Stimulated activated CD4-positive, alpha-beta T cell treated with anti-CD3 and anti-CD28 coated beads, TNF-alpha, amount 100 ng/mL, for 1 hour (primary cell): ENCODE data around the gene DSP.

Experiments
- DNase-seq, 3 donors: peaks; one replicate each; pipeline ENCODE4 v3.0.0-alpha.2; 2020; ENCODE audit warnings: low read depth in 3 of 3, low spot score in 1 of 3

The DSP gene

GRCh38 chr6:7541175-7542064 is at the start of gene DSP:
Gene DSP (plus strand): TSS chr6:7541671. CDS start chr6:7541916, 245 bp downstream.
- no peak for DNase-seq

GRCh38 chr6:7493866-7494265 is 47.6 kb upstream of the DSP start:
- DNase-seq, result no peak

GRCh38 chr6:7494638-7495037 is 46.8 kb upstream of the DSP start:
- no peak for DNase-seq

- DNase-seq, result no peak
Measured at GRCh38 chr6:7496266-7496875, 45.1 kb upstream of the DSP start.

- DNase-seq, result no peak
Measured at GRCh38 chr6:7500752-7501282, 40.7 kb upstream of the DSP start.

- no peak for DNase-seq
Measured at GRCh38 chr6:7502743-7503142, 38.7 kb upstream of the DSP start.

- DNase-seq, result no peak
Measured at GRCh38 chr6:7504041-7504440, 37.4 kb upstream of the DSP start.

GRCh38 chr6:7505189-7505699 is 36.2 kb upstream of the DSP start:
- no peak for DNase-seq

- no peak for DNase-seq
Measured at GRCh38 chr6:7507600-7507999, 33.9 kb upstream of the DSP start.

- DNase-seq, result no peak
Measured at GRCh38 chr6:7512320-7512719, 29.2 kb upstream of the DSP start.

- no peak for DNase-seq
Measured at GRCh38 chr6:7513529-7513928, 27.9 kb upstream of the DSP start.

GRCh38 chr6:7515363-7515762 is 26.1 kb upstream of the DSP start:
- DNase-seq, result no peak

- DNase-seq, result no peak
Measured at GRCh38 chr6:7518877-7519276, 22.6 kb upstream of the DSP start.

- no peak for DNase-seq
Measured at GRCh38 chr6:7522873-7523272, 18.6 kb upstream of the DSP start.

- no peak for DNase-seq
Measured at GRCh38 chr6:7523922-7524321, 17.5 kb upstream of the DSP start.

- no peak for DNase-seq
Measured at GRCh38 chr6:7526755-7527154, 14.7 kb upstream of the DSP start.

GRCh38 chr6:7528565-7528964 is 12.9 kb upstream of the DSP start:
- DNase-seq, result no peak

GRCh38 chr6:7529141-7529540 is 12.3 kb upstream of the DSP start:
- DNase-seq, result no peak

- no peak for DNase-seq
Measured at GRCh38 chr6:7532232-7532631, 9.2 kb upstream of the DSP start.

- no peak for DNase-seq
Measured at GRCh38 chr6:7532821-7533220, 8.7 kb upstream of the DSP start.

- DNase-seq, result no peak
Measured at GRCh38 chr6:7534192-7534591, 7.3 kb upstream of the DSP start.

- DNase-seq, result no peak
Measured at GRCh38 chr6:7535498-7535897, 6.0 kb upstream of the DSP start.
